DMS 273 treated with DMSO at 0.1 percent for 48 hours (cell line): Measurements from ENCODE around the gene IL10RB.

ENCODE experiments used
- DNase-seq: peaks from one replicate; lab custom pipeline; 2025; lab: John Stamatoyannopoulos, UW

The IL10RB gene

DNA sequence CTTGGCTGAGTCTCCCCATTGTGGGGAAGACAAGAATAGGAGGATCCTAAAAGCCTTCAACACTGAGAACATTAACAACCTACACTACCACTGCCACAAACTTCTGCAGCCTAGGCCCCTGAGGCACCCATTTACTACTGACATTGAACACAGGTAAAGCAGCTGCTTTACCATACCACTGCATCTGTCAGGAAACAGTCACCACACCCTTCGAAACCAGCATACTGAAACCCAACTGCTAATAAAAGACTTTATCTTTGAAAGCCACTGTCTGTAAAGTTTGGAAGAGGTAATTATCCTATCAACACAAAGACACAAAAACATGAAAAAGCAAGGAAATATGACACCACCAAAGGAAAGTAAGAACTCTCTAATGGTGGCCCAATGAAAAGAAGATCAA lies 66.0 kb downstream of the IL10RB start:
- no peak for DNase-seq

DNA sequence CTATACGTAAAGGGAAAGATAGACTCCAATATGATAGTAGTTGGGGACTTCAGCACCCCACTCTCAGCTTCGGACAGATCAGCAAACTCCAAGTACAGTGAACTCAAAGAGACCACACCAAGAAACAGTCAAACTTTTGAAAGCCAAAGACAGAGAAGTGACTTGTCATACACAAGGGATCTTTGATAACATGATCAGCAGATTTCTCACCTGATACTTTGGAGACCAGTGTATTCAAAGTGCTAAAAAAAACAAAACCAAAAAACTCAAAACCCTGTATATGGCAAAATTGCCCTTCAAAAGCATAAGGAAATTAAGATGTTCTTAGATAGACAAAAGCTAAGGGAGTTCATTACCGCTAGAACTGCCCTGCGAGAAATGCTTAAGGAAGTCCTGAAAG lies 68.0 kb downstream of the IL10RB start:
- DNase-seq, result no peak

DNA sequence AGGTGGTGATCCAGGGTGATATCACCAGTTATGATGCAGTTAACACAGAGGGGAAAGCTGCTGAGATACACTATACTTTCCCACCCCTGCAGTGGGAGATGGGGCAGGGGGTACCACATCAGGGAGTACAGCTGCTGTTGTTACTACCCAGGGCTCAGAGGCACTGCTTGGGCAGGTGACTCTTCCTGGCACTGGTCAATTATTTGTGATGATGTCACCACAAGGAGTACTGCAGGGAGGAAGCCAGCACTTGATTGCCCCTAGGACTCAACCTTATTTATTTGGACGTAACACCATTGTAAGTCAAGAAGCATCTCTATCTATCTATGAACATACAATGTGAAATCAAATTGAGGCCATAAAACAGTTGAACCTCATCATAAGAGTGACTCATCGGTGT lies 68.7 kb downstream of the IL10RB start:
- no peak for DNase-seq

DNA sequence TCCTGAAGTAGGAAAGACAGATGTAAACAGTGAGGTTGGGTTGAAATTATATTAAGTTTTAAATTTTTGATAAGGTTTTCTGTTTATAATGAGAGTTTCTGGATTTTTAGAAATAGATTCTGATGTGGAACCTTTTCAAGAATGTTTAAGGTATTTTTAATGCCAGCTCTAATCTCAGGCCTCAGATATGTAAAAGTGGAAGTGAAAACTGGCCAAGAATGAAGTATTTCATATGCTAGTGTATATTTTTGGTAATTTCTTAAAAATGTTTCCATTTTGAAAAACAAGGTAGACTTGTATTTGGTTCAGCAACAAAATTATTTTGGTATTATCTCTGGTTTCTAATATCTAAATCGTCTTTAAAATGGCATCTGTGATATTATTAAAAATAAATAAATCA lies 73.0 kb downstream of the IL10RB start:
- no peak for DNase-seq

DNA sequence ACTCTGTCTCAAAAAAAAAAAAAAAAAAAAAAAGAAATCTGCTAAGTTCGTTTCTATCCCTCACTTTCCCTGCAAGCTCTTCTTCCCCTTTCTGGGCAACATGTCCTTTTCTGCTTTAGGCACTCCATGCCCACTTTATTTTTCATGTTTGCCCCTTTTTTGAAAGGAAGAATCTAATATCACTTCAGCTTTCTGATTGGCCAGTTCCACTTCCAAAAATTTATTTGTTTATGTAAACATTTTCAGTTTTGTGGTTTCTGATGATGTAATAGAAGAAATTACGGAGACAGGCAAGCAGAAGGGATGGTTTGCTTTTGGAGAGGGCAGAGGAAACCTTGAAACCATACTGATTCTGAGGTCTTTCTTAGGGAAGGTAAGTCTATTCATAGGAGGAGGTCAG lies 73.8 kb downstream of the IL10RB start:
- DNase-seq, result no peak

DNA sequence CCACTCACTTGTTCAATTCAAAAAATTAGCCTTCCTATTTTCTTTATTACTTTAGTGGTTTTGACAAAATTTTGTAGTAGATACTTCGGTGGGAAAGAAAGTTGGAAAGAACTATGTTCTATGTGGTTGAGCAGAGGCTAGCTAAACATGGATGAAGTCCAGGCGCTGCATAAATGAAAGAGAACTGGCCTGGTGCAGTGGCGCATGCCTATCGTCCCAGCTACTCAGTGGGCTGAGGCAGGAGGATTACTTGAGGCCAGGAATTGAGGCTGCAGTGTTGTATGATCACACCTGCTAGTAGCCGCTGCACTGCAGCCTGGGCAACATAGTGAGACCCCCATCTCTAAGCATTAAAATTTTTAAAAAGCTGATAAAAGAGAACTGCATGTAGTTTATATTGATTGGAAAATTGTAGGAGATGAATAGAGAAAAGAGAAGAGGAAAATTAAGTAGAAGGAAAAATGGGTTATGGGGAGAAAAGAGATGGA lies 79.6 kb downstream of the IL10RB start:
- no peak for DNase-seq
